ENCODE results near the gene OR7D2.
"Not testable (repeated sequence)": the region's sequence is repeated elsewhere in the genome, so short reads cannot be mapped to it uniquely, and the experiment has no call there.

The OR7D2 gene

DNA sequence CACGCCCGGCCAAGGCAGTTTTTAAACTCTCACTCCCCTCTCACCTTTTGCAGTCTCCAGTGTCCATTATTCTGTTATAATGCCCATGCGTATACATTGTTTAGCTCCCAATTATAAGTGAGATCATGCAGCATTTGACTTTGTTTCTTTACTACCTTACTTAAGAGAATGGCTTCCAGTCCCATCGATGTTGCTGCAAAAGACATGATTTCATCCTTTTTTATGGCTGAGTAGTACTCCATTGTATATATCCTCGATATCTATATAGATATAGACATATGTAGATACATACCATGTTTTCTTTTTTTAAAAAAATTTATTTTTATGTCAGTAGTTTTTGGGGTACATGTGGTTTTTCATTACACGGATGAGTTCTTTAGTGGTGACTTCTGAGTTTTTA lies 8.4 kb downstream of the OR7D2 start:
- Histone ChIP-seq H3K9me3 (ENCODE audit: control insufficient read depth in 5 of 5, low read length in 5 of 5) (no peaks in the 10 kb centered on the region), H3K4me1 (ENCODE audit: control insufficient read depth in 5 of 5, insufficient read depth in 5 of 5, low read length in 5 of 5) (no peaks in the 10 kb centered on the region), H3K9ac (ENCODE audit: low read length in 5 of 5) (no peak overlapping the region), H3K4me3 (ENCODE audit: low read depth in 1 of 5, low read length in 5 of 5) (no peak overlapping the region), H3K27ac (ENCODE audit: low read depth, low read length) (no peak overlapping the region), H3K36me3 (ENCODE audit: control insufficient read depth in 5 of 5, insufficient read depth in 5 of 5, low read length in 5 of 5) (no peaks in the 10 kb centered on the region), H3K27me3 (ENCODE audit: control insufficient read depth in 5 of 5, insufficient read depth in 4 of 5, low read length in 5 of 5) (no peaks in the 10 kb centered on the region)

DNA sequence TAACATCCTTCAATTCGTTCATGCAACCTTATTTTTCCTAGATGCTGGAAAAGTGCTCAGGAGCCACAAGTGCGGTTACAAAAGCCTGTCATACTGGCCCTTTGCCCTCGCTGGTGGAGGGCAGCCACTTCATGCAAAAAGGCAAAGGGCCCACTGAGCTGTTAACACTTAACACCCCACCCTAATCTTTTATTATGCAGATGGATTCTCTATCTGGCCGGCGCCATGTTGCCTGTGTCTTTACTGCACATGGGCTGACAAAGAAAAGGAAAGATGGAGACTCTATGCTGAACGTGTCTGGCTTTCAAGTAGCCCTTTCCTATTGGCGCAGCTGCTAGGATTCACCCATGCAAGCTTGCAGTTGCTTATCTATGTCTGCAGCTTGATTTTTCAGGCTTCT lies 10.8 kb downstream of the OR7D2 start:
- Histone ChIP-seq H3K9ac (ENCODE audit: low read length in 5 of 5) (no peak overlapping the region), H3K36me3 (ENCODE audit: control insufficient read depth in 5 of 5, insufficient read depth in 5 of 5, low read length in 5 of 5) (no peaks in the 10 kb centered on the region), H3K9me3 (ENCODE audit: control insufficient read depth in 5 of 5, low read length in 5 of 5) (no peaks in the 10 kb centered on the region), H3K27ac (ENCODE audit: low read depth, low read length) (no peak overlapping the region), H3K4me3 (ENCODE audit: low read depth in 1 of 5, low read length in 5 of 5) (no peak overlapping the region), H3K4me1 (ENCODE audit: control insufficient read depth in 5 of 5, insufficient read depth in 5 of 5, low read length in 5 of 5) (no peaks in the 10 kb centered on the region), H3K27me3 (ENCODE audit: control insufficient read depth in 5 of 5, insufficient read depth in 4 of 5, low read length in 5 of 5) (no peaks in the 10 kb centered on the region)

DNA sequence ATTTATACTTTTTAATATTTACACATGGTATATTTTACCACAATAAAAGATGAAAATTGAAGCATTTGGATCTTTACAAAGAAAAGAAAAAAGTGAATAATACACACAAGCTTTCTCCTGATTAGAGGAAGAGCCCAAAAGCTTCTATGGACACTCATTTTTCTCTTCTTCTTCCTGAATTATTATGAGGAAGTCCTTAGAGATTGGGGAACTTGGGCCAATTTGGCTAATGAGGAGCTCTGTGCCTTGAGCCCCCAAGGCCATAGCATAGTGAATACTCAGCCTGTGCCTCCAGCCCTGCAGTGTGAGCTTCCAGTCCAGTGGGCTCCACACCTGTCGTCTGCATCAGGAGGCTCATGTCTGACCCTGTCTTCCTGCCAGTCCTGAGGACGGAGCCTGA lies 19.3 kb downstream of the OR7D2 start:
- H3K9ac ChIP-seq (ENCODE audit: low read length in 5 of 5); H3K4me3 ChIP-seq (ENCODE audit: low read depth in 1 of 5, low read length in 5 of 5); H3K4me1 ChIP-seq (ENCODE audit: control insufficient read depth in 5 of 5, insufficient read depth in 5 of 5, low read length in 5 of 5); H3K27me3 ChIP-seq (ENCODE audit: control insufficient read depth in 5 of 5, insufficient read depth in 4 of 5, low read length in 5 of 5); H3K27ac ChIP-seq (ENCODE audit: low read depth, low read length); H3K9me3 ChIP-seq (ENCODE audit: control insufficient read depth in 5 of 5, low read length in 5 of 5); H3K36me3 ChIP-seq (ENCODE audit: control insufficient read depth in 5 of 5, insufficient read depth in 5 of 5, low read length in 5 of 5): not testable (repeated sequence)

DNA sequence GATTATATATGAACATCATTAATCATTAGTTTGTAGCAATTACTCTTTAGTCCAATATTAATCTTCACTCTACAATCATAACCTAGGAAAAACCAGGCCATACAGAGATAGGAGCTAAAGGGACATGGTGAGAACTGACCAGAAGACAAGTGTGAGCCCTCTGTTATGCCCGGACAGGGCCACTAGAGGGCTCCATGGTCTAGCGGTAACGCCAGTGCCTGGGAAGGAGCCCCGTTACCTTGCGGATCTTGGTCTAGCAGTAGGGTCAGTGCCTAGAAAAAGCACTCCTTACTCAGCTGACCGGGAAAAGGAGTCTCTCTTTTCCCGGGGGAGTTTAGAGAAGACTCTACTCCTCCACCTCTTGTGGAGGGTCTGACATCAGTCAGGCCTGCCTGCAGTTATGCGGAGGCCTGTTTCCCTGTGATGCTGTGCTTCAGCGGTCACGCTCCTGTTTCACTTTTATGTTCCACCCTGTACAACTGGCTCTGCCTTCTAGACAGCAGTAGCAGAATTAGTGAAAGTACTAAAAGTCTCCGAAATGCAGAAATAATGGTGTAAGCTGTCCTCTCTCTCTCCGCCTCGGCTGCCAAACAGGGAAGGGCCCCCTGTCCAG lies 26.8 kb downstream of the OR7D2 start:
- H3K4me1 ChIP-seq (ENCODE audit: control insufficient read depth in 5 of 5, insufficient read depth in 5 of 5, low read length in 5 of 5): peaks cover 0 to 6% (median 3%) of the 10 kb centered on the region in 5 donors
- no peaks in the 10 kb centered on the region for H3K36me3 ChIP-seq (ENCODE audit: control insufficient read depth in 5 of 5, insufficient read depth in 5 of 5, low read length in 5 of 5)
- no peaks in the 10 kb centered on the region for H3K9me3 ChIP-seq (ENCODE audit: control insufficient read depth in 5 of 5, low read length in 5 of 5)
- H3K4me3 ChIP-seq (ENCODE audit: low read depth in 1 of 5, low read length in 5 of 5): peak overlapping the region; percentile 50 to 70 (median 55)
- no peak overlapping the region for H3K27ac ChIP-seq (ENCODE audit: low read depth, low read length)
- H3K9ac ChIP-seq (ENCODE audit: low read length in 5 of 5): peak overlapping the region in 3 of 5 donors; percentile 26 to 68 (median 41)
- H3K27me3 ChIP-seq (ENCODE audit: control insufficient read depth in 5 of 5, insufficient read depth in 4 of 5, low read length in 5 of 5): peaks cover 0 to 3% (median 0%) of the 10 kb centered on the region in 5 donors

DNA sequence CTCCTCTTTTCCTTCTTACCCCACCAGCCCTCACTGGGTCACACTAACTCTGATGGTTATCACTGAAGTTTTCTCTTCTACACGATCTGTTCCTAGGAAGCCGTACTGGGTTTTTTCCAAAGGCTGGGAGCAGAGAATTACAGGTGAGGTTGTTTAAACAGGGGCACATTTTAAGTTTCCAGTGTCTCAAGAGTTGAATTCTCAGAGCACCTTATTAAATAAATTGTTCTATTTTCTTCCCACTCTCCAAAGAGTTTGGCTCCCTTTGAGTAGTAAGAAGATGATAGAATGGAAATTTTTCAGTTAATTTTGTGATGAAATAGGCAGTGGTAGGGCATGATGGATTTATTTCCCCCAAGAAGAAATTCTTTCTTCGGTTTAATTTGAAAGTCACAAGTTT lies 40.7 kb downstream of the OR7D2 start, which contains the start of gene OR7D4:
OR7D4 (minus strand) TSS at position 101 of the 400 bp plus-strand sequence. CDS start 4,752 bp downstream, outside the sequence.
- Histone ChIP-seq H3K9ac (ENCODE audit: low read length in 5 of 5) (no peak within 1 kb of the TSS), H3K27me3 (ENCODE audit: control insufficient read depth in 5 of 5, insufficient read depth in 4 of 5, low read length in 5 of 5) (peaks cover 0 to 2% (median 0%) of the 10 kb centered on the region in 5 donors), H3K4me3 (ENCODE audit: low read depth in 1 of 5, low read length in 5 of 5) (no peak within 1 kb of the TSS), H3K9me3 (ENCODE audit: control insufficient read depth in 5 of 5, low read length in 5 of 5) (peaks cover 0 to 2% (median 0%) of the 10 kb centered on the region in 5 donors), H3K36me3 (ENCODE audit: control insufficient read depth in 5 of 5, insufficient read depth in 5 of 5, low read length in 5 of 5) (no peaks in the 10 kb centered on the region), H3K4me1 (ENCODE audit: control insufficient read depth in 5 of 5, insufficient read depth in 5 of 5, low read length in 5 of 5) (no peaks in the 10 kb centered on the region), H3K27ac (ENCODE audit: low read depth, low read length) (no peak within 1 kb of the TSS)

Measured in subcutaneous abdominal adipose tissue (tissue), 5 donors.